Right lobe of liver (tissue), 6 donors: ENCODE data around the gene TCF25. TPM values are rescaled to one million over a fixed set of nuclear protein-coding genes. Genes with fewer than 3 reads are reported as not detected.

Experiments
- ATAC-seq, 4 donors: fragments of 200-7000 bp; cut with Tn5 transposase; one replicate each; pipeline ENCODE4 v1.9.1; 2020; ENCODE audit warnings: mild to moderate bottlenecking in 4 of 4, moderate library complexity in 4 of 4
- DNase-seq, 3 donors: peaks; one replicate each; pipeline ENCODE4 v3.0.0-alpha.2; 2020
- H3K27ac ChIP-seq, 3 donors: fragments of 200-600 bp; one replicate each; pipeline ENCODE4 v1.8.0; 2022
- H3K27me3 ChIP-seq, 2 donors: fragments of 200-600 bp; one replicate each; pipeline ENCODE4 v1.8.0; 2022
- H3K36me3 ChIP-seq, 4 donors: fragments of 200-600 bp; sonication (generic) in 1 of 4; one replicate each; pipeline versions ENCODE4 v1.5.1 to v1.8.0; 2017 to 2022; ENCODE audit warnings: control low read depth in 1 of 4
- H3K4me1 ChIP-seq, 4 donors: fragments of 200-600 bp; sonication (generic) in 1 of 4; one replicate each; pipeline versions ENCODE4 v1.5.1 to v1.8.0; 2017 to 2022; ENCODE audit warnings: control low read depth in 1 of 4
- H3K4me3 ChIP-seq, 3 donors: fragments of 200-600 bp; one replicate each; pipeline ENCODE4 v1.8.0; 2022
- H3K9me3 ChIP-seq, 4 donors: fragments of 200-600 bp; sonication (generic) in 1 of 4; one replicate each; pipeline versions ENCODE4 v1.5.1 to v1.8.0; 2017 to 2022; ENCODE audit warnings: control low read depth in 1 of 4
- CTCF ChIP-seq, 4 donors: fragments of 200-600 bp in 3 of 4; fragments of 450-650 bp in 1 of 4; IDR thresholded peaks; one replicate each; pipeline versions ENCODE4 v1.5.1 to v1.8.0; 2016 to 2022; ENCODE audit warnings: antibody characterized with exemption in 4 of 4, mild to moderate bottlenecking in 2 of 4
- POLR2A ChIP-seq: fragments of 450-650 bp; IDR thresholded peaks from one replicate; pipeline ENCODE4 v1.6.1; 2017; ENCODE audit warnings: antibody characterized with exemption, mild to moderate bottlenecking
- WGBS: methylation state at CpG from one replicate; pipeline ENCODE4 v1.1.6; 2018; ENCODE audit warnings: low coverage, low lambda C conversion rate; ENCODE audit not compliant: insufficient coverage; ENCODE audit errors: missing lambda C conversion rate; 5-methylcytosine and 5-hydroxymethylcytosine counted together
- intact Hi-C, 2 donors: fragments of 100-400 bp; cut with DNase I; formaldehyde crosslinking; loops; one replicate each; pipeline versions ENCODE4 v1.11.2 to v1.14.1; 2022
- total RNA-seq, 6 experiments: library from RNA; depleted of rRNA in 2 of 6; stranded (reverse); fragments of >200 nt in 2 of 6; fragmentation: NEBNext Ultra II Directional in 3 of 6; extraction: Animal tissue kit (Norgen Biotek cat#: 25700) in 3 of 6; gene quantifications; one replicate each; pipeline versions ENCODE4 v1.1.0 to v1.2.4, GENCODE V29; 2016 to 2023
- donor health status: DM: no; HTN: yes; CAD: no.
- donor health status: DM: no; HTN: no; CAD: no.
- donor health status: DM: no; HTN: no; CAD: no.
- donor health status: DM: no; HTN: yes; CAD: no.
- donor health status: DM: no; HTN: yes; CAD: no.

The TCF25 gene
- total RNA-seq, 6 experiments from 2014 or later, result 66.6 to 91.6 (median 77.9) TPM

GRCh38 chr16:89915303-89916232 is 42.2 kb downstream of the TCF25 start:
- no peak overlapping the region for H3K27ac ChIP-seq
- no peak overlapping the region for H3K4me3 ChIP-seq
- peaks cover 0 to 7% (median 3%) of the 10 kb centered on the region in 4 donors for H3K36me3 ChIP-seq
- H3K27me3 ChIP-seq, result no peaks in the 10 kb centered on the region
- intact Hi-C loops, result no loop called here
- TF ChIP-seq POLR2A, result no peak
- no peak for TF ChIP-seq CTCF (IDR thresholded peaks at IDR 0.05)
- 62% methylated on average over 9 of the region's 40 CpGs for WGBS
- DNase-seq (no peak), ATAC-seq (peak in 2 of 4 donors; percentile 3 to 4)
- no peaks in the 10 kb centered on the region for H3K9me3 ChIP-seq
- H3K4me1 ChIP-seq, result peaks cover 0 to 4% (median 0%) of the 10 kb centered on the region in 4 donors

GRCh38 chr16:89917773-89918452 is 44.5 kb downstream of the TCF25 start:
- WGBS, result 2% methylated on average over 12 of the region's 39 CpGs
- no peaks in the 10 kb centered on the region for H3K36me3 ChIP-seq
- intact Hi-C loops, result no loop called here
- H3K9me3 ChIP-seq, result no peaks in the 10 kb centered on the region
- DNase-seq, result peak in 2 of 3 donors; percentile 58 to 61
- TF ChIP-seq CTCF (IDR thresholded peaks at IDR 0.05) (no peak), POLR2A (peak; percentile 14)
- H3K4me1 ChIP-seq, result peaks cover 0 to 4% (median 0%) of the 10 kb centered on the region in 4 donors
- peak overlapping the region in 1 of 3 donors; percentile 26 for H3K4me3 ChIP-seq
- no peak overlapping the region for H3K27ac ChIP-seq
- H3K27me3 ChIP-seq, result peaks cover 0 to 4% of the 10 kb centered on the region in 2 donors
- ATAC-seq, result peak; percentile 20 to 63 (median 52)

- H3K27me3 ChIP-seq, result peaks cover 0 to 12% of the 10 kb centered on the region in 2 donors
- peaks cover 0 to 4% (median 0%) of the 10 kb centered on the region in 4 donors for H3K4me1 ChIP-seq
- peak in 1 of 3 donors; percentile 43 for DNase-seq
- TF ChIP-seq POLR2A (no peak), CTCF (IDR thresholded peaks at IDR 0.05) (peak in 2 of 4 donors; percentile 15)
- no peaks in the 10 kb centered on the region for H3K36me3 ChIP-seq
- no peak within 1 kb of the TSS for H3K27ac ChIP-seq
- intact Hi-C loops, result no loop called here
- no peaks in the 10 kb centered on the region for H3K9me3 ChIP-seq
- 11% methylated on average over 11 of the region's 23 CpGs for WGBS
- H3K4me3 ChIP-seq, result peak within 1 kb of the TSS in 1 of 3 donors; percentile 26
- ATAC-seq, result no peak
These were observed 45.3 kb downstream of the TCF25 start, which contains the start of gene MC1R for GRCh38 chr16:89918453-89919347. MC1R (plus strand) TSS chr16:89918862; CDS start chr16:89919259, 397 bp downstream.
